NCI-H1092 treated with DMSO at 0.1 percent for 48 hours (cell line): ENCODE results near the gene ZNF180.
"Not testable (repeated sequence)": the region's sequence is repeated elsewhere in the genome, so short reads cannot be mapped to it uniquely, and the experiment has no call there.

Experiments
- DNase-seq: peaks from one replicate; lab custom pipeline; 2025; lab: John Stamatoyannopoulos, UW

ZNF180 gene

GRCh38 chr19:44498988-44499387 is 1.3 kb downstream of the ZNF180 start:
- DNase-seq: no peak

GRCh38 chr19:44496711-44497110 is 3.6 kb downstream of the ZNF180 start:
- no peak for DNase-seq

GRCh38 chr19:44476559-44477408 is 23.5 kb downstream of the ZNF180 start:
- peak; percentile 5 for DNase-seq

- DNase-seq: not testable (repeated sequence)
Observed at GRCh38 chr19:44468730-44469129, 31.6 kb downstream of the ZNF180 start.

- not testable (repeated sequence) for DNase-seq
Observed at GRCh38 chr19:44462600-44463286, 37.6 kb downstream of the ZNF180 start.

- not testable (repeated sequence) for DNase-seq
Observed at GRCh38 chr19:44456016-44456415, 44.3 kb downstream of the ZNF180 start.

GRCh38 chr19:44455100-44455499 is 45.2 kb downstream of the ZNF180 start:
- no peak for DNase-seq

GRCh38 chr19:44452367-44452766 is 48.0 kb downstream of the ZNF180 start:
- no peak for DNase-seq

- DNase-seq: no peak
Observed at GRCh38 chr19:44451687-44452086, 48.6 kb downstream of the ZNF180 start.

GRCh38 chr19:44447916-44448674 is 52.2 kb downstream of the ZNF180 start, which contains the start of gene ZNF229:
Gene ZNF229 (minus strand): TSS chr19:44448472. CDS start chr19:44442847, 5,625 bp downstream.
- peak; percentile 83 for DNase-seq

GRCh38 chr19:44438441-44438840 is 61.9 kb downstream of the ZNF180 start:
- DNase-seq: no peak

GRCh38 chr19:44435441-44435840 is 64.9 kb downstream of the ZNF180 start:
- no peak for DNase-seq

GRCh38 chr19:44430956-44431355 is 69.4 kb downstream of the ZNF180 start:
- no peak for DNase-seq
